ENCODE measurements around the gene PROS1. TPM values are rescaled to one million over a fixed set of nuclear protein-coding genes. Genes with fewer than 3 reads are reported as not detected.

PROS1 gene
- total RNA-seq (2014; rRNA removed; shearing (Covaris generic); ENCODE audit: low replicate concordance), result 2.7 and 4.3 TPM in 2 replicates

DNA sequence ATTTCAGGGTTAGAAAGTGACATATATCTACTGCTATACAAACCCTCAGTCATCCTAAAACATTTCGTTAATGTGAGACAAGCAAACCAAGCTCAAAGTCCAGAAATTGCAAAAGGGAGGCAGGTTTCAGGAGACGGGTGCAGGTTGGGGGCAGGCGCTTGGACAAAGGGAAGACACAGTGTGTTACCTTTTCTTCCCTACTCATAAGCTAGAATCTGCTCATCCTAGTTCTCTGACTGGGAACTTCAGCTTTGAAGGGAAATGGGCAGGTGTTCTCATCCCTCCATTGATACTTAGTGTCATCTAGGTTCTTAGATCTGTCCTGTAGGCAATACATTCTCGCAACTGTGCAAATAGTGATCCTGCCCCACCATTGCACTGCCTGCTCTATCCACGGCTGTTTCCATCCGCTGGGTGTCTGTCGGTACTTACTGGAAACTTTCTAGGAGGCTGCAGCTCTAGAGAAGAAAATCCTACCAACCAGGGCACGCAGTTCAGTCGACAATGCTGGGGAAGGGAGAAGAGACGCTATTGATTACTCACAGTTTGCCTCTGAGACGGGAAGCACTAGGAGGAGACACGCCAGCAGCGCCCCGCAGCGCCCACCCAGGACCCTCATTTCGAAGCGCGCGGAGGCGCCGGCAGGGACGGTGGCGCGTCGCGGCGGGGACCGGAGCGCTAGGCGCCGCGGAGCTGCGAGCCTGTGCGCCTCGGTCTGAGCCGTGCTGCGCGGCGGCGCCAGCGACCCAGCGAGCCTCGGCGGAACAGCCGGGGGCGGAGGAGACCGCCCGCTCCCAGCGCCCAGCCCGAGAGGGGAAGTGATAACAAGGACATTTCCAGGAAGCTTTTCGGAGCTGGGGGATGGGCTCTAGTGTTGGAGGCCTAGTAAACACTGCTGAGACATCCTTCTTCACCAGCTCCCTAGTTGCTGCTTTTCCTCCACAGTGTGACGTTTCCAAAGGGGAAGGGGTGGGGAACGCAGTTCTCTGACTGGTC, at the start of gene PROS1:
Gene PROS1, minus strand, starts transcription at position 766 of the 996 bp plus-strand sequence. Its CDS starts 147 bp downstream, at position 619.
- DNase-seq (ENCODE audit: low read depth), result peak; percentile 56
- in situ Hi-C loops (cut with HindIII; ENCODE audit: low pct_unique_long_range_greater_than_20kb, low sequenced_read_pairs), result no loop called here

DNA sequence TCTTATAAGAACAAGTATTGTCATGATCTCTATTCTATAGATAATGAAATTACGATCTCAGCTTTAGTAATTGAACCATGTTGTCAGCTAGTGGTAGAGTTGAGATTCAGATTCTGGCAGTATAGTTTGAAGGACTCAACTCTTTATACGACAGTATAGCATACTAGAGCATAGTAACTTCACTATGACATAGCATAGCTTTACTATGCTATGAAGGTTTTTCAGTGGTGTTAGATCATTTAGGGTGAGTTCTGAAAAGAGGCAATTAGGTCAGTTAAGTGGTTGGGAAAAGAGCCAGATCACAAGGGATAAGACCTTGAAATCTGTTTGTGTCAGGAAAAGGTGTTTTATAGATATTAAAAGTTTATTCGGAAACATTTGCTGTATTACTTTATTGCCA, 46.6 kb upstream of the PROS1 start:
- in situ Hi-C loops (cut with HindIII; ENCODE audit: low pct_unique_long_range_greater_than_20kb, low sequenced_read_pairs), result no loop called here
- DNase-seq (ENCODE audit: low read depth), result no peak

DNA sequence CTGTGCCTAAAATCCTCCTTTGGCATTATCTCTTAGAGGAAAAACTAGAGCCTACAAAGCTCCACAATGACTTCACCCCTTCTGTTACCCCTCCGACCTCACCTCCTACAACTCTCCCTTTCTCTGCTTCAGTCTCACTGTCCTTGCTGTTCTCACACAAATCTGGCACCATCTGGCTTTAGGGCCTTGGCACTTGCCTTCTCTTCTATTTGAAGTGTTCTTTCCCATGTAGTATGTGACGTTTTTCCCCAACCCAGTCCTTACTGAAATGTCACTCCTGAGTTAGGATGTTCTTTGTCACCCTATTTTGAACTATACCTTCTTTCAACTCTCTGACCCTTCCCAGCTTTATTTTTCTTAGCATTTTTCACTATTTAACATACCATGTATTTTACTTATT, 46.0 kb upstream of the PROS1 start:
- in situ Hi-C loops (cut with HindIII; ENCODE audit: low pct_unique_long_range_greater_than_20kb, low sequenced_read_pairs), result loop anchor here (10.0 kb wide), 1 partner anchor 55 kb away; no protein-coding TSS in a partner anchor
- DNase-seq (ENCODE audit: low read depth), result no peak

DNA sequence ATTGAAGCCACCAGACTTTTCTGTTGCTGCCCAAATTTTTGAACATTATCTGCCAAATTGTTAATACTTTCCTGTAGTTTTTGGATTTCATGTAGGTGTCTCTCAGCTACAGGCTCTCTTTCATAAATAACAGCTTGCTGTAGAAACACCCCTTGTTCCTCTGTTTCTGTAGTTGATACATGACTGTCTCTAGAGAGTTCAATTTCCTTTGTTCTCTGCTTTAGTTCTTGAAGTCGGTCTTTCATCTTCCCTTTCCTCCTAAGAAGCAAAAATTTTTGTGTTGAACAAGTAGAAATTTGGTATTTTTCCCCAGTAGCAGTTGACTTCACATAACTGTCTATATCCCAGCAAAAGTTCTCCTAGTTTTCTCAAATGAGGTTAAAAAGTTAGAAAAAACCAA, 41.3 kb upstream of the PROS1 start:
- no peak for DNase-seq (ENCODE audit: low read depth)
- in situ Hi-C loops (cut with HindIII; ENCODE audit: low pct_unique_long_range_greater_than_20kb, low sequenced_read_pairs), result loop anchor here (10.0 kb wide), 1 partner anchor 60 kb away; no protein-coding TSS in a partner anchor

DNA sequence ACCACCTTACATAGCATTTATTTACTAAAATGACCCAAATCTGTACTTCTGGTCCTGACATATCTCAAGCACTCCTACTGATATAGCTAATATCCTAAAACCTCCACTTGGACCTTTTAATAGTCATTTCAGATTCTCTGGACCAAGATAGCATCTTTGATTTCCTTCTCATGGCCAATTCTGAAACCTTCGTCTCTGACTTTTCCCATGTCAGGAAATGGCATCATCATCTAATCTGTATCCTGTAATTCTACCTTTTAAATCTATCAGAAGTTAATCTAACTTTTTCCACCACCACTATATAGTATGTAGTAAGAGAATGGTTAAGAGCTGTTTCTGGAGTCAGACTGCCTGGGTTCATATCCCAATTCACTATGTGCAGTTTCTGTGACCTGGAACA, 38.5 kb upstream of the PROS1 start:
- in situ Hi-C loops (cut with HindIII; ENCODE audit: low pct_unique_long_range_greater_than_20kb, low sequenced_read_pairs), result loop anchor here (10.0 kb wide), 1 partner anchor 63 kb away; no protein-coding TSS in a partner anchor
- DNase-seq (ENCODE audit: low read depth), result no peak

DNA sequence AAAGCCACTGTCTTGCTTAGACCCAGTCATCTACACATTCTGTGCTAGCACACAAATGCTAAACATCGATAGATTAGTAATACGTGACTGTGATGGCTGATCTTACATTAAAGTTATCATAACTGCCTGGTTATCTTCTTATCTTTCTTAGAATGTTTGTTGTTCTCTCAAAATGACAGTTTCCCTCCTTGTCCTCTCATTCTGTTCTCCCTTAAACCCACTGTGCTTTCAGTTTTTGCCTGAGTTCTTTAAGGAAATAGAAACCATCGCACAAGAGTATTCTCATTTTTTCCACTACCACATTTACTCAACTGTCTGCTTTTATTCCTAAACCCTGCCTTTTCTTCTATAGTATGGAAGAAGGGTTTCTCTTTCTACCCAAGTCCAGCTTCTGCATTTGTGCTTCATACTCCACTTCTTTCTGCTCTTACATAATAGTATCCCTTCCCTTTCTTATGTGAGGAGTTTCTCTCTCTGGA, 37.6 kb upstream of the PROS1 start:
- no peak for DNase-seq (ENCODE audit: low read depth)
- in situ Hi-C loops (cut with HindIII; ENCODE audit: low pct_unique_long_range_greater_than_20kb, low sequenced_read_pairs), result loop anchor here (10.0 kb wide), 1 partner anchor 64 kb away; no protein-coding TSS in a partner anchor

DNA sequence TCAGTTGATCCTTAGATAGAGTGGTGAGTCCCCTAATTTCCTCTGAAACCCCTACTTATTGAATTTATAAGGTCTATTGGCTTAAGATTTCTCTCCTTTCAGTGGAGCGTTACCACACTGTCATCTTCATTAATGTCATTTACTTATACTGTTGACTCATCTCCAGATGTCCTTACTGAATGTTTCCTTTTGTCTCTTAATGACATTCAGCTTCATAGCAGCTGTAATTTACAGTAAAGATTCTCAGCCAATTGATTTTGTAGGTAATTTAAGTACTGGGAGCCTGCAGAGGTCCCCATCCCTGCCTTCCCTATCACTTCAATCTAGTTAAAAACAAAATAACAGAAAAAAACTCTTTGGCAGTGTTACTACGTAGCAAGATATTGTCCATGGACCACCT, 35.9 kb upstream of the PROS1 start:
- in situ Hi-C loops (cut with HindIII; ENCODE audit: low pct_unique_long_range_greater_than_20kb, low sequenced_read_pairs), result loop anchor here (10.0 kb wide), 1 partner anchor 65 kb away; no protein-coding TSS in a partner anchor
- DNase-seq (ENCODE audit: low read depth), result no peak

DNA sequence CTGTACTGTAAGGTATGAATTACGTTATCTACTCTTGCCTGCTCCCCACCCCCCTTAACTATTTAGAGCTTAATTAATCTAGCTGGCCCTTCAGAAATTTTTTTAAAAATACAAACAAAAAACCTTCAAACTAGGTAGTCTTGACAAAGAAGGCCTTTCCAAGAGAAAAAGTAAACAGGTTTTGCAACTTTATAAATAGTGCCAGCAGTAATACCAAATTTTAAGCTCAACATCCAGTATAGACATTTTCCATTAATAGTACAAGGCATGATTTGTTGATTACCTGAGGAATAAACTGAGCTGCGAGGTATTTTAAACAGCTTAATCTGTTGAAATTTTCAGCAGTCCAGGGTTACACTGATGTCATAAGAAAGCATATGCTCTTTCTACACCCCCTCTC, 34.6 kb upstream of the PROS1 start:
- DNase-seq (ENCODE audit: low read depth), result no peak
- in situ Hi-C loops (cut with HindIII; ENCODE audit: low pct_unique_long_range_greater_than_20kb, low sequenced_read_pairs), result no loop called here

DNA sequence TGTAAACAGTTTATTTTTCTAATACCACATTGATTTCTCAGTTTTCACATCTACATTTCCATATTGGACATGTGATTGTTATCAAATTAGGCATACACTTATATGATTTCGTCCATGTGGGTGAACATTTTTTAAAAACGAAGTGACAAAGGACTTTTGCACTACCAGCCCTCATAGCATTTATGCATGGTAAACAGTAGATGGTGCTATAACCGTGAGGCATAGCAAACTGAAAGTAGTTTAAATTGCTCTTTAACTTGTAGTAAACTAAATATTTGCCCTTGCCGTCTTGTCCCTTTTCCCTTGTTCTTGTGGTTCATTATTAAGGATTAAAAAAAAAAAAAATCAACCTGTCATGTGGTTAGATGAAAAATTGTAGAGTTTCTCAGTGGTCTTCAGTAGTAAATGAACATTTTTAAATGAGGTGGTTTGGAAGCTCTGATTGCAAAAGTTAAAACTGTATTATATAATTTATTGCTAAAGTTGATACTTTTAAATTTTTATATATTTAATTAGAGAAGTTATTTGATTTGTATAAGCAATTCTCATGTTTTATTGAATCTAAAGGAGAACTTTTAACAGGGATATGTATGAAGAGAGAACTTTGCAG, 30.7 kb upstream of the PROS1 start:
- in situ Hi-C loops (cut with HindIII; ENCODE audit: low pct_unique_long_range_greater_than_20kb, low sequenced_read_pairs), result no loop called here
- peak; percentile 23 for DNase-seq (ENCODE audit: low read depth)

DNA sequence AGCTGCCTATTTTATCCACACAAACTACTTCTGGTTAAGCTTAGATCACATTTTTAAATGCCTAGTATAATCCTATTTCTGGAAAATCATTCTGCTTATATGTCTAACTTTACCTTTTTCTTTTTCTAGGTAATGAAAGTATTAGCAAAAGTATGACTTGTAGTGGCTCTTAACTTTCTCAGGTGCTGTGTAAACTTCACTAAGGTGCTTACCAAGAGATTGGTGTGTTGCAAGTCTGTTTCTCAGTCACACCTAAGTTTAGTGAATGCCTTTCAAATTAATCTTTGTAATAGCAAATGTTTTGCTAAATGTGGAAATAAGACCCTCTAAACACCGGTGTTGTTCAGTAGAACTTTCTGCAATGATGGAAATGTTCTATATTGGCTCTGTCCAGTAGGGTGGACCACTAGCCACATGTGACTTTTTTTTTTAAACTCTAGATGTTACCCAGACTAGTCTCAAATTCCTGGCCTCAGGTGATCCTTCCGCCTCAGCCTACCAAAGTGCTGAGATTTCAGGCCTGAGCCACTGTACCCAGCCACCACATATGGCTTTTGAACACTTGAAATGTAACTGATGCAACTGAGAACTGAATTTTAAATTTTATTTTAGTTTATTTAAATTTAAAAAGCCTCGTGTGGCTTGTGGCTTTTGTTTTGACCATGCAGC, 28.3 kb upstream of the PROS1 start:
- in situ Hi-C loops (cut with HindIII; ENCODE audit: low pct_unique_long_range_greater_than_20kb, low sequenced_read_pairs), result no loop called here

DNA sequence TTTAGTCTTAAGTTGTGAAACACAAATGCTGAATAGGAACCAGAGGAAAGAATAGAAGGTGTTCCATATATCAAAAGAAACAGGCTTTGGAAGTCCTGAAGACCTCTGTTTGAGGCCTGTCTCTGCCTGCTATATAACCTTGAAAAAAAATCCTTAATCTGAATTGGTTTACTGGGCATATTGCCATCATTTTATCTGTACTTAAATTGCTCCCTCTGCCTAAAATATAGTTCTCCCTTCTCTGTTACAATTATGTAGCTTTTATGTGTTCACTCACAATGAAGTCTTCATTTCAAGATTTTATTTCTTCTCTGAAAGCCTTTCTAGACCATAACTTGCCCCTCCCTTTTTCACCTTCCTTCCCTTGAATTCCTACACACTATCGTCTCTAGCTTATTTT, 27.5 kb upstream of the PROS1 start:
- DNase-seq (ENCODE audit: low read depth), result no peak
- in situ Hi-C loops (cut with HindIII; ENCODE audit: low pct_unique_long_range_greater_than_20kb, low sequenced_read_pairs), result no loop called here

More for the DNA sequence above, 28.3 kb upstream of the PROS1 start:
- no peak for DNase-seq (ENCODE audit: low read depth)

DNA sequence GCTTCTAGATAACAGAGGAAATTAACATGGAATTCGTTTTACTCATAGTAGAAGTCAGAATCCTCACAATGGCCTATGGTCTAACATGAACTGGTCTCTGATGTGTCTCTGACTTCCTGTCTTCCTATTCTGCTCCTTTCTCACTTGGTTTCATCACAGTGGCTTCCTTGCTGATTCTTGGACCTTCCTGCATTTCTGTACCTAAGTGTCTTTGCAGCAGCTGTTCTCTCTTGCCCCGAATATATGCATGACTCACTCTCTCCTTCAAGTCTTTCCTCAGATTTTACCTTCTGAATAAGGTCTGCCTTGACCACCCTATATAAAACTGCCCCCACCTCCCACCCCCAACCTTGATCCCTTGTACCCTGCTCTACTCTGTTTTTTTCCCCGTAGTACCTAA, 20.4 kb upstream of the PROS1 start:
- DNase-seq (ENCODE audit: low read depth), result no peak
- in situ Hi-C loops (cut with HindIII; ENCODE audit: low pct_unique_long_range_greater_than_20kb, low sequenced_read_pairs), result no loop called here

DNA sequence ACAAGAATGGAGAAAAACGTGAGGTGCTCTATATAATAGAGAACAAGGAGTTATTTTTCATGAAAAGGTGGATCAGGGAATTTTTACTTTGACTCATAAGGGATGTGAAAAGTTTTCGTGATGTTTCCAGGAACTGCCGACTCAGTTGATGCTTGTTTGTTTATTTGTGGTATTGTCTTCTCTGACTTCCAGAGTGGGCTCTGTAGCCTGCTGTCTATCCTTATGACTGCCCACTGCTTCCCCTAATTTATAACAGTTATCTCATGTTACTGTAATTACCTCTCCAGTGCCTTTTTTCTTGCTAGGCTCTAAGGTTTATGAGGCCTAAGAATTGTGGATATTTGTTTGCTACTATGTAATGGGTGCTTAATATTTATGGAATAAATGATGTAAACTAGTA, 18.5 kb upstream of the PROS1 start:
- in situ Hi-C loops (cut with HindIII; ENCODE audit: low pct_unique_long_range_greater_than_20kb, low sequenced_read_pairs), result no loop called here
- no peak for DNase-seq (ENCODE audit: low read depth)

DNA sequence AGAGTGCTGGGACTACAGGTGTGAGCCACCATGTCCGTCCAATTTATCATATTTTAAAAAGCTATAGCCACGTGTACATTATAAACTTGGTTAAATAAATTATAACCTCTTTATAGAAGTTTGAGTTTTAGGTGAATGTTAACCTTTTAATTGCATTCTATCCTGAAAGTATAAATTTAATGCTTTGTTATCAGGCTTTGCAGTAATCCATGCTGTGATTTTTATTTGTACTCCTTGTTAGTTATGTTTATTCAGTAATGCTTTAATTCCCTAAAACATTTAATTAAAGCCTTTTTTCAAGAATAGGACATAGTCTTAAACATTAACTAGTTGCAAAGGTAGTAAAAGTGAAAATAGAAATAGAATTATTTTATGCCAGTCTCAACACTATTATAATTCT, 17.9 kb upstream of the PROS1 start:
- no peak for DNase-seq (ENCODE audit: low read depth)
- in situ Hi-C loops (cut with HindIII; ENCODE audit: low pct_unique_long_range_greater_than_20kb, low sequenced_read_pairs), result no loop called here

DNA sequence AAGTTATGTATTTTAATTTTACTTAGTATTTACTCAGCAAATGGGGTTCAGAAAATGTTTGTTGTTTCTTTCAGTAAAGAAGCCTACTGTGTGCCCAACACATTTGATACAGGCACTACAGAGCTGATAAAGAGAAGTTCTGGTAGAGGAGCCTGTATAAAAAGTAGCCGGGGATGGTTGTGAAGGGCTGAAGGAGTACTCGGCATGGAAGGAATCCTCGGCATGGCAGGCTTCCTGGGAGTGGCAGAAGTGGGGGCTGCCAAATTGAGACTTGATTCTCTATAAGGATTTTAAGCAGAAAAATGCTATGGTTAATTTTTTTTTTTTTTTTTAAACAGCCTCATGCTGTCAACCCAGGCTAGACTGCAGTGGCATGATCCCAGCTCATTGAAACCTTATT, 15.5 kb upstream of the PROS1 start:
- in situ Hi-C loops (cut with HindIII; ENCODE audit: low pct_unique_long_range_greater_than_20kb, low sequenced_read_pairs), result no loop called here
- DNase-seq (ENCODE audit: low read depth), result no peak

DNA sequence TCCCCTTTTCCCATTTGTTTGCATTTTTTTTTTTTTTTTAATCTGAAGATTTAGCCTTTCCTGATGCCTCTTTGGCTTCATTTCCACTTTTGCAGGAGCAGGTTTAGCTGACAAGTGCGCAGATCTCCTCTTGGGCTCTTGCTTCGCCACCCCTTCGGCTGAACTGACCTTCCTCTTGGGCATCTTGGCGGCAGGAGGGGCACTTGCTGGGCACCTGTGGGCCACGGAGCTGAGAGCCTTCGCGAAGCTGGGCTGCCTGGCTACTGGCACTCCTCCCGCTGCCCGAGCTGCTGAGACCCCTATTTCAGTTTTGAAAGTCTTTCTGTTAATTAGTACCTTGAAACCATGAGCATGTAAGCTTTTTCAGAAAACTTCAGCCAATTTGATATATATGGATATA, 15.1 kb upstream of the PROS1 start:
- DNase-seq (ENCODE audit: low read depth), result no peak
- in situ Hi-C loops (cut with HindIII; ENCODE audit: low pct_unique_long_range_greater_than_20kb, low sequenced_read_pairs), result no loop called here

DNA sequence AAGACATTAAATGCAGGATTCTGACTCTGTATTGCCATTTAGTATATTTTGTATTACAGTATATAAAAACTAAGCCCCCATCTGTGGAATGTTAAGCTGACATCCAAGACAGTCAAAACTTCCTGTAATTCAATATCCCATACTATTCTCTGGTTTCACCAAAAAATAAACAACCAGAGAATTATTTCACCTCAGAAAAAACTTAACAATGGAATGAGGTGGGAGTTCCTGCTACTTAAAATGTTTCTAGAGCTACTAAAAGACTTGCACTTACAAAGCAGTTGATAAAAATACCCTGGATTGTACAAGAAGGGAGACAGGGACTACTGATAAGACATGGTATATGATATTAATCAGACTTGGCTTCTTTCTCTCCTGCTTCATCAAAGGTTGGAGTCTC, 14.6 kb upstream of the PROS1 start:
- in situ Hi-C loops (cut with HindIII; ENCODE audit: low pct_unique_long_range_greater_than_20kb, low sequenced_read_pairs), result no loop called here
- DNase-seq (ENCODE audit: low read depth), result no peak

DNA sequence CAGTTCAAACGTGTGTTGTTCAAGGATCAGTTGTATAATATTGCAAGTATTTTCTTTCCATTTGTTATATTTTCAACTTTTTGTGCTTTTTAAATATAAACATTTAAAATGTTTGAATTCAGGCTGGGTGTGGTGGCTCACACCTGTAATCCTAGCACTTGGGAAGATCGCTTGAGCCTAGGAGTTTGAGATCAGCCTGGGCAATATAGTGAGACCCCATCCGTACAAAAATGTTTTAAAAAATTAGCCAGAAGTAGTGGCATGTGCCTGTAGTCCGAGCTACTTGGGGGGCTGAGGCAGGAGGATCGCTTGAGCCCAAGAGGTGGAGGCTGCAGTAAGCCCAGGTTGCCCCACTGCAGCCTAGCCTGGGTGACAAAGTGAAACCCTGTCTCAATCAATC, 10.9 kb upstream of the PROS1 start:
- in situ Hi-C loops (cut with HindIII; ENCODE audit: low pct_unique_long_range_greater_than_20kb, low sequenced_read_pairs), result no loop called here
- no peak for DNase-seq (ENCODE audit: low read depth)

DNA sequence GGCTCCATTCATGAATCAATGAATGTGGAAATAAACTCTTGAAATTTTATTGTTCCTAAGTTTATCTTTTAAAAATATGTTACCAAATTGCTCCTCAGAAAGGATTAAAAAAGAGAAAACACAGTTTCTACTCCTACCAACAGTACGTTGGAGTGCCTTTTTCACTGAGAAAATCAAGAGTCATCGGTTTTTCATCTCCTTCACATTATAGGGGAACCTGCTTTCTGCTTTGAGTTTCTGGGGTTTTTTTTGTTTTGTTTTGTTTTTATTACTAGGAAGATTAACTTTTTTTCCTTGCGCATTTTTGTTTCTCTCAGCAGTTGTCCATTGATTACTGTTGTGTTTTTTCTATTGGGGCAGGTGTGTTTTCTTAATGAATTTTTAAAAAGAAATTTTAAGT, 9.7 kb upstream of the PROS1 start:
- in situ Hi-C loops (cut with HindIII; ENCODE audit: low pct_unique_long_range_greater_than_20kb, low sequenced_read_pairs), result no loop called here
- no peak for DNase-seq (ENCODE audit: low read depth)

All from Caki2 (cell line).